Neural progenitor cell (in vitro differentiated cells): ENCODE data around the gene CCDC32.

Experiments used
- EZH2phosphoT487 ChIP-seq: fragments of 200-600 bp; sonication (generic); IDR thresholded peaks from 2 replicates; pipeline ENCODE4 v1.6.1; 2017; ENCODE audit warnings: antibody characterized with exemption
- TF ChIP-seq, protein P1 (sequence below): fragments of 200-600 bp; sonication (generic); IDR thresholded peaks from 2 replicates; pipeline ENCODE4 v1.5.1; 2017; ENCODE audit warnings: antibody characterized with exemption, mild to moderate bottlenecking

- TF ChIP-seq, protein P1, sequence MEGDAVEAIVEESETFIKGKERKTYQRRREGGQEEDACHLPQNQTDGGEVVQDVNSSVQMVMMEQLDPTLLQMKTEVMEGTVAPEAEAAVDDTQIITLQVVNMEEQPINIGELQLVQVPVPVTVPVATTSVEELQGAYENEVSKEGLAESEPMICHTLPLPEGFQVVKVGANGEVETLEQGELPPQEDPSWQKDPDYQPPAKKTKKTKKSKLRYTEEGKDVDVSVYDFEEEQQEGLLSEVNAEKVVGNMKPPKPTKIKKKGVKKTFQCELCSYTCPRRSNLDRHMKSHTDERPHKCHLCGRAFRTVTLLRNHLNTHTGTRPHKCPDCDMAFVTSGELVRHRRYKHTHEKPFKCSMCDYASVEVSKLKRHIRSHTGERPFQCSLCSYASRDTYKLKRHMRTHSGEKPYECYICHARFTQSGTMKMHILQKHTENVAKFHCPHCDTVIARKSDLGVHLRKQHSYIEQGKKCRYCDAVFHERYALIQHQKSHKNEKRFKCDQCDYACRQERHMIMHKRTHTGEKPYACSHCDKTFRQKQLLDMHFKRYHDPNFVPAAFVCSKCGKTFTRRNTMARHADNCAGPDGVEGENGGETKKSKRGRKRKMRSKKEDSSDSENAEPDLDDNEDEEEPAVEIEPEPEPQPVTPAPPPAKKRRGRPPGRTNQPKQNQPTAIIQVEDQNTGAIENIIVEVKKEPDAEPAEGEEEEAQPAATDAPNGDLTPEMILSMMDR, result no peak
- TF ChIP-seq EZH2phosphoT487, result no peak
Measured at GRCh38 chr15:40550341-40551037, 14.4 kb downstream of the CCDC32 start.
